DND-41 (cell line): ENCODE data around the gene RAB8A.
"Not testable (repeated sequence)": the region's sequence is repeated elsewhere in the genome, so short reads cannot be mapped to it uniquely, and the experiment has no call there.

Source experiments
- ATAC-seq: fragments of 200-7000 bp; cut with Tn5 transposase; 3 replicates; pipeline ENCODE4 v1.9.1; 2021; ENCODE audit warnings: low read depth; ENCODE audit not compliant: insufficient read depth
- DNase-seq: peaks from one replicate; pipeline ENCODE4 v3.0.0-alpha.2; 2020
- H2AFZ ChIP-seq: 2 replicates; pipeline ENCODE4 v1.6.0; 2012; ENCODE audit warnings: low read depth, low read length
- H3K27ac ChIP-seq: 2 replicates; pipeline ENCODE4 v1.5.1; 2012; ENCODE audit warnings: low read length, inconsistent platforms
- H3K27me3 ChIP-seq: fragments of 200-600 bp; sonication (generic); 2 replicates; pipeline ENCODE4 v1.6.0; 2012; ENCODE audit warnings: low read length, mild to moderate bottlenecking, inconsistent platforms; ENCODE audit not compliant: insufficient read depth, poor library complexity
- H3K36me3 ChIP-seq: 2 replicates; pipeline ENCODE4 v1.5.1; 2012; ENCODE audit warnings: low read length, inconsistent platforms; ENCODE audit not compliant: insufficient read depth
- H3K4me1 ChIP-seq: 2 replicates; pipeline ENCODE4 v1.5.1; 2012; ENCODE audit warnings: mild to moderate bottlenecking, low read length; ENCODE audit not compliant: insufficient read depth
- H3K4me2 ChIP-seq: 2 replicates; pipeline ENCODE4 v1.6.0; 2012; ENCODE audit warnings: mild to moderate bottlenecking, moderate library complexity, low read length, inconsistent platforms; ENCODE audit not compliant: insufficient read depth
- H3K4me3 ChIP-seq, 2 experiments: fragments of 200-600 bp in 1 of 2; shearing (Covaris generic) in 1 of 2; 2 replicates each; pipeline ENCODE4 v1.5.1; 2012 to 2016; ENCODE audit warnings: inconsistent platforms in 2 of 2, low read length in 2 of 2, mild to moderate bottlenecking in 2 of 2, low read depth in 1 of 2, moderate library complexity in 1 of 2
- H3K79me2 ChIP-seq: 2 replicates; pipeline ENCODE4 v1.6.0; 2012; ENCODE audit warnings: low read length, inconsistent platforms; ENCODE audit not compliant: insufficient read depth
- H3K9ac ChIP-seq: 2 replicates; pipeline ENCODE4 v1.6.0; 2012; ENCODE audit warnings: low read depth, mild to moderate bottlenecking, inconsistent platforms, low read length, moderate library complexity
- H3K9me3 ChIP-seq: 2 replicates; pipeline ENCODE4 v1.5.1; 2012; ENCODE audit warnings: low read length, moderate library complexity, mild to moderate bottlenecking, inconsistent platforms; ENCODE audit not compliant: insufficient read depth, severe bottlenecking
- H4K20me1 ChIP-seq: 2 replicates; pipeline ENCODE4 v1.6.0; 2012; ENCODE audit warnings: low read length; ENCODE audit not compliant: insufficient read depth
- EZH2 ChIP-seq: IDR thresholded peaks from 3 replicates; pipeline ENCODE4 v1.6.1; 2012; ENCODE audit warnings: borderline replicate concordance, low read depth, mild to moderate bottlenecking, moderate library complexity, low read length, inconsistent platforms; ENCODE audit not compliant: severe bottlenecking
- TF ChIP-seq, protein P1 (sequence below): IDR thresholded peaks from 2 replicates; pipeline ENCODE4 v1.5.1; 2012; ENCODE audit warnings: borderline replicate concordance, low read length, moderate library complexity, mild to moderate bottlenecking; ENCODE audit not compliant: poor library complexity, severe bottlenecking; ENCODE audit errors: extremely low read depth

Gene RAB8A

GRCh38 chr19:16084067-16084685 lies 27.5 kb upstream of the RAB8A start:
- Histone ChIP-seq H3K27ac (no peak overlapping the region), H3K4me1 (peaks cover 13% of the 10 kb centered on the region), H3K4me3 (no peak overlapping the region), H3K9me3 (no peaks in the 10 kb centered on the region), H3K27me3 (no peaks in the 10 kb centered on the region), H3K9ac (no peak overlapping the region), H2AFZ (no peak overlapping the region), H4K20me1 (peaks cover 57% of the 10 kb centered on the region), H3K79me2 (peaks cover 67% of the 10 kb centered on the region), H3K36me3 (peaks cover 95% of the 10 kb centered on the region), H3K4me2 (no peak overlapping the region)
- ATAC-seq (no peak), DNase-seq (no peak)
- TF ChIP-seq, protein P1, sequence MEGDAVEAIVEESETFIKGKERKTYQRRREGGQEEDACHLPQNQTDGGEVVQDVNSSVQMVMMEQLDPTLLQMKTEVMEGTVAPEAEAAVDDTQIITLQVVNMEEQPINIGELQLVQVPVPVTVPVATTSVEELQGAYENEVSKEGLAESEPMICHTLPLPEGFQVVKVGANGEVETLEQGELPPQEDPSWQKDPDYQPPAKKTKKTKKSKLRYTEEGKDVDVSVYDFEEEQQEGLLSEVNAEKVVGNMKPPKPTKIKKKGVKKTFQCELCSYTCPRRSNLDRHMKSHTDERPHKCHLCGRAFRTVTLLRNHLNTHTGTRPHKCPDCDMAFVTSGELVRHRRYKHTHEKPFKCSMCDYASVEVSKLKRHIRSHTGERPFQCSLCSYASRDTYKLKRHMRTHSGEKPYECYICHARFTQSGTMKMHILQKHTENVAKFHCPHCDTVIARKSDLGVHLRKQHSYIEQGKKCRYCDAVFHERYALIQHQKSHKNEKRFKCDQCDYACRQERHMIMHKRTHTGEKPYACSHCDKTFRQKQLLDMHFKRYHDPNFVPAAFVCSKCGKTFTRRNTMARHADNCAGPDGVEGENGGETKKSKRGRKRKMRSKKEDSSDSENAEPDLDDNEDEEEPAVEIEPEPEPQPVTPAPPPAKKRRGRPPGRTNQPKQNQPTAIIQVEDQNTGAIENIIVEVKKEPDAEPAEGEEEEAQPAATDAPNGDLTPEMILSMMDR = no peak
- TF ChIP-seq EZH2 = no peak

DNA sequence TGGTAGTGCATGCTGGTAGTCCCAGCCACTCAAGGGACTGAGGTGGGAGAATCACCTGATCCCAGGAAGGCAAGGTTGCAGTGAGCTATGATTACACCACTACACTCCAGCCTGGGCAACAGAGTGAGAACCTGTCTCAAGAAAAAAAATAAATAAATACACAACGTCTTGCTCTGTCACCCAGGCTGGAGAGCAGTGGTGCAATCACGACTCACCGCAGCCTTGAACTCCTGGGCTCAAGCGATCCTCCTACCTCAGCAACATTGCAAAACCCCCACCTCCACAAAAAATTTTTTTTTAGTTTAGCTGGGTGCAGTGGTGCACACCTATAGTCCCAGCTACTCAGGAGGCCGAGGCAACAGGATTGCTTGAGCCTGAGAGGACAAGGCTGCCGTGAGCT lies 26.6 kb upstream of the RAB8A start:
- ATAC-seq (no peak), DNase-seq (no peak)
- Histone ChIP-seq H3K4me3 (no peak overlapping the region), H3K9me3 (no peaks in the 10 kb centered on the region), H3K9ac (no peak overlapping the region), H3K79me2 (peaks cover 58% of the 10 kb centered on the region), H3K36me3 (peaks cover 100% of the 10 kb centered on the region), H3K27me3 (no peaks in the 10 kb centered on the region), H3K4me1 (peaks cover 4% of the 10 kb centered on the region), H4K20me1 (peaks cover 50% of the 10 kb centered on the region), H3K27ac (no peak overlapping the region), H2AFZ (no peak overlapping the region), H3K4me2 (no peak overlapping the region)
- TF ChIP-seq EZH2 = no peak
- TF ChIP-seq, protein P1 = no peak

- H3K36me3 ChIP-seq = peaks cover 100% of the 10 kb centered on the region
- not testable (repeated sequence) for H3K4me1 ChIP-seq, DNase-seq
Observed at GRCh38 chr19:16087404-16087803, 24.3 kb upstream of the RAB8A start.

DNA sequence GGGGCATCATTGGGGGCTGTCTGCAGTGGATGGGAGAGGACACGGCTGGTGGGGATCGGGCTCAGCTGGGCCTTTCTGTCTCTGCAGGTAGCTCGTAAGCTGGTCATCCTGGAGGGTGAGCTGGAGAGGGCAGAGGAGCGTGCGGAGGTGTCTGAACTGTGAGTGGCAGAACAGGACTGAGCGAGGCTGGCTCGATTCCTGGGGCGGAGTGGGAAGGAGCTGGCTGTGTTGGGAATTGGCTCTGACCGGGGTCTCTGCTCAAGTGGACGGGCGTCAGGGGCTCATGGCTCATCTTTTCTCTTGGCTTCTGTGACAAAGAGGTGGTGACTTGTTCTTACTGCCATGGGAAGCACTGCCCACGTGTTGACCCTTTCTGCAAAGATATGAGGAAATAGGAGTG lies 23.7 kb upstream of the RAB8A start:
- no peaks in the 10 kb centered on the region for H3K4me1 ChIP-seq
- H3K79me2 ChIP-seq = peaks cover 30% of the 10 kb centered on the region
- H2AFZ ChIP-seq = no peak overlapping the region
- H3K27ac ChIP-seq = no peak overlapping the region
- H3K9ac ChIP-seq = no peak overlapping the region
- no peaks in the 10 kb centered on the region for H3K27me3 ChIP-seq
- ATAC-seq = no peak
- peaks cover 99% of the 10 kb centered on the region for H3K36me3 ChIP-seq
- no peaks in the 10 kb centered on the region for H3K9me3 ChIP-seq
- H3K4me2 ChIP-seq = no peak overlapping the region
- TF ChIP-seq EZH2 = no peak
- TF ChIP-seq, protein P1 = no peak
- H4K20me1 ChIP-seq = peaks cover 29% of the 10 kb centered on the region
- no peak for DNase-seq
- no peak overlapping the region for H3K4me3 ChIP-seq

More at GRCh38 chr19:16087404-16087803, 24.3 kb upstream of the RAB8A start:
- not testable (repeated sequence) for H3K4me2 ChIP-seq, H3K4me3 ChIP-seq, H3K27me3 ChIP-seq, H3K9ac ChIP-seq, H2AFZ ChIP-seq, H3K9me3 ChIP-seq, H3K27ac ChIP-seq, ATAC-seq
- peaks cover 32% of the 10 kb centered on the region for H4K20me1 ChIP-seq
- peaks cover 36% of the 10 kb centered on the region for H3K79me2 ChIP-seq
